Measurements from ENCODE around the gene VWA1.
"Not testable (repeated sequence)": the region's sequence is repeated elsewhere in the genome, so short reads cannot be mapped to it uniquely, and the experiment has no call there.

Gene VWA1

GRCh38 chr1:1435106-1435903, at the start of gene VWA1:
TSS of gene VWA1 (plus strand) at chr1:1435690. CDS start at chr1:1435749, 59 bp downstream.
- peak; percentile 45 to 66 for DNase-seq

GRCh38 chr1:1385931-1386330, 49.6 kb upstream of the VWA1 start:
- no peak for DNase-seq

DNA sequence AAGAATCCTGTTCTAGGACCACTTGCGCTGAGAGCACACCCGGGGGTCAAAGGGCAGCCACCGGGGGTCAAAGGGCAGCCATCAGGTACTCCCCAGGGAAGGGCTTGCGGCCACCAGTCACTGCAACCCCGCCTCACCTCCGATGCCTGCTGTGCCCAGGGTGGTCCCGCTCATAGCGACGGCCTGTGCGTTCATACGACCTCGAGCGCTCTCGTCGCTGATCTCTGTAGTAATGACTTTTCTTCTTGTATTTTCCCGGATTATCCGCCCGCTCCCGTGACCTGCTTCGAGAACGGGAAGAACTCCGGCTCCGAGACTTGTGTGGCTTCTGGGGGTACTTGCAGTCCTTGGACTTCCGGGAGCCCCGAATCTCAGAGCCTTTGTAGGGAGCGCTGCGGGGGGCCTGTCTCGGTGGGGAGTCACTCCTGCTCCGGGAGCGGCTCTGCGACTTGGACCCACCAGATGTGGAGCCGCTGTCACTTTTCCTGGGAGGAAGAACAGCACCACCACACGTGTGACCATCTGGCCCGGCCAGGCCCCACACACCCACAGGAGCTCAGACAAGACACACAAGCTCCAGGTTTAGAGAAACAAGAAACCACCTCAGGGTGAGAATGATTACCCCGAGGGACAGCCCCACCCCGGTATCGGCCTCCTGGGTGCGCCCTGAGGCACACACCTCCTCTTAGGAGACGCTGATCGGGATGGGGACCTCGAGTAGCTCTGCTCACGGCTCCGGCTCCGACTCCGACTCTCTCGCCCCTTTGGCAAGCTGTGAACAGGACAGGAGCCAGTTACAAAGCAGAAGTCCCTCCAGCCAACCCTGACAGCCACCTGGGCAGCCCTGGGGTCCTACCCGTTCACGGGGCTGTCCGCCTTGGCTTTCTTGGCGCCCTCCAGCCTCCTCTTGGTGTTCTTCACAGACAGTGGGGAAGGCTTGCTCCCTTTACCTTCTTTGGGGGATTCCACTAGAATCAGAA, 48.1 kb upstream of the VWA1 start:
- DNase-seq: no peak

DNA sequence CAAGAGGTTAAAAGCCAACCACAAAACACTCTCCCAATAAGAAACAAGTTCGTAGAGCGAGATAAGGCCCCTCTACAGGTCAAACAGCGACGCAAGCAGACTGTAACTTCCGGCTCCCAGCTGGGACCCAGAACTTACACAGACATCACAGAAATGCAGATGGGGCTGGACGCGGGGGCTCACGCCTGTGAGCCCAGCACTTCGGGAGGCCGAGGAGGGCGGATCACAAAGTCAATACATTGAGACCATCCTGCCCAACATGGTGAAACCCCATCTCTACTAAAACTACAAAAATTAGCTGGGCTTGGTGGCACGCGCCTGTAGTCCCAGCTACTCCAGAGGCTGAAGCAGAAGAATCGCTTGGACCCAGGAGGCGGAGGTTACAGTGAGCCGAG, 47.4 kb upstream of the VWA1 start:
- DNase-seq: no peak

DNA sequence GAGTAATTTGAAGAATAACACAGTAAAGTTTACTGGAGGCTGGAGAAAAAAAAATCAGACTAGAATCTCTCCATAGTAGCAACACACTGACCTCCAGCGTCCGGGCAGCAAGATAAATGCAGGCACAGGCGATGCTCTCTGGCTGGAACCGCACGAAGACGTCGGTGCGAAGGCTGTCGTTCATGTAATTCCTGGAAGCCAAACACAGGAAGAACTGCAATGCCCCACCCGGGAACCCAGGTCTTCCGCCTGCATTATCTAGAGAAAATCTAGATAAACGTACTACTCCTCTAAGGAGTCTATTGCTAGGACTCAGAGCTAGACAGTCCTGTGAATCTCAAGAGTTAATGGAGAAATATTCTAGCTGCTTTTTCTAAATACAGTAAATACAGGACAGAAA, 44.8 kb upstream of the VWA1 start:
- no peak for DNase-seq

DNA sequence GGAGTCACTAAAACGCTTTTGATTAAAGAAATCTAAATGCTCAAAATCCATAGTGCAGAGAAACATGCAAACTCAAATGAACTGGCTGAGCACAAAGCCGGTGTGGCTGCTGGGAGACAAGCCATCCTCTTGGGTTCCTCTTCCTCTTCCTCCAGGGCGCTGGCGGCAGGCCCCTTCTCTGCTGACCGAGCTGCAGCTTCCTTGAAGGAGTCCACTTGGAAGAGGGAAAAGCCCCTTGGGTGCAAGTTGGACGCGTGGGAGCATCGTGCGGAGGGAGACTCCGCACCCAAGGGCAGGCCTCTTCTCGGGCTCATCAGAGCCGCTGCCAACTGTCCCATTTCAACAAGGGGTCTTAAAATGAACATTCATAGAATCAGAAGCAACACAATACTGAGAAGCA, 44.3 kb upstream of the VWA1 start:
- no peak for DNase-seq

- no peak for DNase-seq
These were observed 42.5 kb upstream of the VWA1 start for GRCh38 chr1:1393014-1393413.

DNA sequence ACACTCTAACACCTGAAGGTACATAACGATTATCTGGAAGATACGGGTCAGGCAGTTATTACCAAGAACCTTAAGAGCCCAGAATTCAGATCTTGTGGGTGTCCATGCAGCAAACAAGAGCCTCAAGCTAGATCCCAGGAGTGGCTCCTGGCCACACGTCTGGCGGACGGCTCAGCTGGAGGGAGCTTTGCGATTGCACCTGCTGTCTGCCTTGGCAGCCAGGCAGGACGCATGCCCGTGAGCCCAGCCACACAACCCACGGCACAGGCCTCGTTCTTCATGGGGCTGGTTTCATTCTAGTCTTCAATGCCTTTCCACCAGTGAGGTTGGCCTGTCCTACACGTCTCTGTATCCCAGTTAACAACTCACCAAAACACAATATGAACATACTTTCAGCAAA, 42.1 kb upstream of the VWA1 start:
- no peak for DNase-seq

DNA sequence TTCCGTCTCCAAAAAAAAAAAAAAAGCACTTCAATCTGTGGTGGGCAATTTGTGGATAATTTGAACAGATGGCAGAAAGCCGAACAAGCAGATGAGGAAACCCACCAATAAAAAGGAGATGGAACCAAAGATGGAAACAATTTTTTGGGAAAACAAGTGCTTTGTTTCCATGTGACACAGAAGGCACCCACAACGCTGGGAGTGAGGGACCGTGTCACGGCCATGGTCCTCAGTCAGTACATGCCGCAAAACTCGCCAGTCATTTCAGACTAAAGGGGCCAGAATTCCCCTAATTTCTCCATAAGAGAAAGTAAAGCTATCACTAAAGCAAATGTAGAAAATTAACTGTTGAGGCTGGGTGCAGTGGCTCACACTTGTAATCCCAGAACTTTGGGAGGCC, 41.4 kb upstream of the VWA1 start:
- DNase-seq: no peak

DNA sequence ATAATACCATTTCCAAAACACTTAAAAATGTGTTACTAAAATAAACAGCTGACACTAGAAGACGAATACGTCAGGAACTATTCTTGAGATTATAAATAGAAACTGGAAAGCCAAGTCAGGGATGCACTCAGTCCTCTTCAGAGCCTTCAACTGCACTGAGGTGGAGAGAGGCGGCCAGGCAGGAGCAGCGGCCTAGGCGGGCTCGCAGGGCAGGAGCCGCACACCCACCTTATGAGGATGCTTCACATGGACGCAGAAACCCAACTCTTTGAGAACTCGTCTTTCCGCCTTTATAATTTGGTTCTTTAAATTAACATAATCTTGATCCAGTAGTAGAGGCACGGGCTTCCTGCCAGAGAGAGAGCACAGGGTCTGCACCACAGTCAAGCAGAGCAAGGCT, 40.3 kb upstream of the VWA1 start:
- DNase-seq: no peak

- no peak for DNase-seq
These were observed 37.5 kb upstream of the VWA1 start for GRCh38 chr1:1397839-1398523.

GRCh38 chr1:1398677-1399186, 36.8 kb upstream of the VWA1 start:
- no peak for DNase-seq

- DNase-seq: peak; percentile 98 to 99
These were observed 36.2 kb upstream of the VWA1 start, which contains the start of gene CCNL2 for GRCh38 chr1:1399187-1399871. TSS of gene CCNL2 (minus strand) at chr1:1399335. CDS start at chr1:1399306, 29 bp downstream.

DNA sequence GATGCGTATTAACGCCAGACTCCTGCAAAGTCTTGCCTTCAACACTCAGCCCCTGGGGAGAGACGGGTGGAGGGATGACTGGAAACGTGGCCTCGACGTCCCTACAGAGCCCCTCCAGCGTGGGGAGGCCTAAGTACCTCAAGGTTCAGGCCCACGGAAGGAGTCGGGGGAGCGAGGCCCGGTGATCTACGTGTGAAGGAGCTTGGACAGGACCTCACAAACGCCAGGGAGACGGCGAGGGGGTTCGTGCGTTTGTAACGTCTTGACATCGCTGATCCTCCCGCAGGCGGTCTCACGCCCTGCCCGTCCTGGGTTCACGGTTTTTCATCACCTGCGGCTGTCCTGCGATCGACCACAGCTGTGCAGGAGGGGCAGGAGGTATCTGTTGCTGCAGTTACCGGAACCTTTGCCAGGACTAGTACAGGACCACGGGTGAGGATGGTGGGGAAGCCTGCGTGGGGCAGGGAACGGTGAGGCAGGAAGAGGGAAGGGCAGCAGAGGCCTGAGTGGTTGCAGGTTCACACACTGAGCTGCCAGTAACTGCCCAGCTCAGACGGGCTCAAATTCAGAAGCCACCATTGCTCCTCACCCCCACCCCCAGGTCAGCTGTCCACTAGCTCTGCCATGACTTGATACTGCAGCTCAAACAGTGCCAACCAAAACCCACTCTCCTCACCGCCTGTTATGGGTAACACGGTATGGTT, 35.5 kb upstream of the VWA1 start:
- no peak for DNase-seq

DNA sequence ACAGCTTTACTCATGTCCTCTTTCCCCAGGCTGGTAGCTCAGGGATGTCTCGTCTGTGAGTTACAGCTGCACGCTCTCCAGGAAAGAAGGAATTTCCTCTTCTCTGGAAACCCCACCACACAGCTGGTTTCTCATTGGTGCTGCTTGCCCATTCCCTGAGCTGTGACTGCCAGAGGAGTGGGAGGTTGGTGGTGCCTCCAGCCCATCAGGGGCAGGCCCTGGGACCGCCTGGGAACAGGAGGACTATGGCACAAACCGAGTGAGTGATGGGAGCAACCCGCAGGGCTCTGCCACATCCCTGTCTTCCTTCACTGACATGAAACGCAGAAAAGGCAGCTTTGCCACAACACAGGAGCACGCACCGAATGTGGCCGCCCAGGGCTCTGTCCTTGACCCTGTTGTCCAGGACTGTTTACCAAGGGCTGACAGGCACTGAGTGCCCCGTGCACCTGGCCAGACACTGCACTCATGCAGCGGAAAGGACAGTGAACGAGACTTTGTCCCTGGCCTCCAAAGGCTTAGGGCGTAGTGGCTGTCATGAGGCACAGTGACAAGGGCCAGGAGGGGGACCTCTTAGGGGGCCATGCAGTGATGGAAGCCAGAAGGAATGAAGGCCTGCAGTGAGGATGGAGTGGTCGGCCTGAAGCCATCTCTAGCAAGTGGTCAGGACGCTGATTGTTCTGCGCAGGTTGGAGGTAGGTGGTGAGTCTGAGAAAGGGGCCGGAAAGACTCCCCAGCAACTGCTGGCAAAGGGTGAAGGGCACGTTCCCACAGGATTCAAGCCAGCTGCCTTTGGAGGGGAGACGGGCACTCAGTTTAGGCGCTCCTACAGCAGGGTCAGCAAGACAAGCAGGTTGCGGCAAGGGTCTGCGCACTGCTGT, 34.7 kb upstream of the VWA1 start:
- no peak for DNase-seq

- DNase-seq: no peak
These were observed 34.0 kb upstream of the VWA1 start for GRCh38 chr1:1401457-1402010.

DNA sequence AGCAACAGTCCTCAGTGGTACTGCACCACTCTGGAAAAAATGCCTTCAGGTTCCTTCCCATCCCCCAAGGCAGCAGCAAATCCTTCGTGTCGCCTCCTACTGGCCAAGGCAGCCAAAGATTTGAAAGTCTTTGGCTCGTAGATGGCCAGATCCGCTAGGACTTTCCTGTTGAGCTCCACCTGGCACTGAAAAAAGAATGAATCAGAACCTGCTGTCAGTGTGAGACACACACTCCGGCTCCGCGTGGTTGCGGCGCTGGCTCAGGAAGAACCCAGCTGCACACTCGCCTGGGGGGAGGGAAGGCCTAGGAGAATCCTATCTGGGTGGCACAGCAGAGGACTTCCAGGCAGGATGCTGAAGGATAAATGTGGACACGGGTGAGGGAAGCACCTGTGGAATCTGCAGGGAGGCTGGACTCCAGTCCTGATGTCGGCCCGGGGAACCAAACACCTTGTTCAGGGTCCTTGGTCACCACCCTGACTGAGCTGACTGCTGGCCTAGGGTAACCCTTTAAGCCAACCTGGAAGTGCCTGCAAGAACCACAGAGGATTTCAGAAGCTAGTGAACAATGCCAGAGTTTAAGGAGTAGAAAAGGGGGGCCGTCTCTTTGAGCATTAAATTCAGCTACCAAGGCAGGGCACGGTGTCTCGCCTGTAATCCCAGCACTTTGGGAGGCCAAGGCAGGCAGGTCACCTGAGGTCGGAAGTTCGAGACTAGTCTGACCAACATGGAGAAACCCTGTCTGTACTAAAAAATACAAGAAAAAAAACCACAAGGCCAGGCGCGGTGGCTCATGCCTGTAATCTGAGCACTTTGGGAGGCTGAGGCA, 33.2 kb upstream of the VWA1 start:
- DNase-seq: peak in 1 of 2 donors; percentile 33

DNA sequence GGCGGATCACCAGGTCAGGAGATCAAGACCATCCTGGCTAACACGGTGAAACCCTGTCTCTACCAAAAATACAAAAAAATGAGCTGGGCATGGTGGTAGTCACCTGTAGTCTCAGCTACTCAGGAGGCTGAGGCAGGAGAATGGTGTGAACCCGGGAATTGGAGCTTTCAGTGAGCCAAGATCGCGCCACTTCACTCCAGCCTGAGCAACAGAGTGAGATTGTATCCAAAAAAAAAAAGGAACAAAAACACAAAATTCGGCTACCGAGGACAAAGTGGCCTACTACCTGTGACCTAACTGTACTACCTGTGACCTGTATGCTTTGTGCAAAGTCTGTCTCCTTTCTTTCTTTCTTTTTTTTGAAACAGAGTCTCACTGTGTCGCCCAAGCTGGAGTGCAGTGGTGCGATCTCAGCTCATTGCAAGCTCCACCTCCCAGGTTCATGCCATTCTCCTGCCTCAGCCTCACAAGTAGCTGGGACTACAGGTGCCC, 32.5 kb upstream of the VWA1 start:
- not testable (repeated sequence) for DNase-seq

DNA sequence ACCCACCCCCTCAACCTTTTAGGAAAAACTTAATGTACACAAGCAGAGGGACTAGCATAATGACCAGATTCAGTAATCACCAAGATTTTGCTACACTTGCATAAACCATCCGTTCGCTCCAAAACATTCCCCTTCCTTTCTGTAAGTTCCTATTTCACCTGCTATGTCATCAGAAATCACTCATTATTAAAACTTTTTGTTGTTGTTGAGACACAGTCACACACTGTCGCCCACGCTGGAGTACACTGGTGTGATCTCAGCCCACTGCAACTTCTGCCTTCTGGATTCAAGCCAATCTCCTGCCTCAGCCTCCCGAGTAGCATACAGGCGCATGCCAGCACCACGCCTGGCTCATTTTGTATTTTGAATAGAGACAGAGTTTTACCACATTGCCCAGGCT, 31.8 kb upstream of the VWA1 start:
- DNase-seq: no peak
